OCI-LY1 (cell line): ENCODE measurements around the gene NEK2.
"Not testable (repeated sequence)": the region's sequence is repeated elsewhere in the genome, so short reads cannot be mapped to it uniquely, and the experiment has no call there.

Experiments
- H2AFZ ChIP-seq: fragments of 200-600 bp; sonication (generic), shearing (Covaris generic); 2 replicates; pipeline ENCODE4 v1.6.0; 2014; ENCODE audit warnings: antibody characterized with exemption, mild to moderate bottlenecking, low read length
- H3F3A ChIP-seq: fragments of 200-600 bp; sonication (generic), shearing (Covaris generic); 2 replicates; pipeline ENCODE4 v1.6.0; 2014; ENCODE audit warnings: mild to moderate bottlenecking, antibody characterized with exemption, low read length, moderate library complexity; ENCODE audit not compliant: insufficient read depth
- H3K27ac ChIP-seq: fragments of 200-600 bp; sonication (generic); 2 replicates; pipeline ENCODE4 v1.5.1; 2014; ENCODE audit warnings: low read length, mixed run types, mild to moderate bottlenecking, low read depth; ENCODE audit not compliant: poor library complexity, severe bottlenecking
- H3K27me3 ChIP-seq: fragments of 200-600 bp; sonication (generic); 2 replicates; pipeline ENCODE4 v1.6.0; 2014; ENCODE audit warnings: antibody characterized with exemption, mild to moderate bottlenecking, low read length, moderate library complexity; ENCODE audit not compliant: insufficient read depth
- H3K36me3 ChIP-seq: fragments of 200-600 bp; sonication (generic); 2 replicates; pipeline ENCODE4 v1.6.1; 2014; ENCODE audit warnings: mild to moderate bottlenecking, antibody characterized with exemption, low read length, moderate library complexity, mixed read lengths; ENCODE audit not compliant: insufficient read depth
- H3K4me1 ChIP-seq: fragments of 200-600 bp; sonication (generic); 2 replicates; pipeline ENCODE4 v1.5.1; 2014; ENCODE audit warnings: mild to moderate bottlenecking, low read length, moderate library complexity; ENCODE audit not compliant: insufficient read depth, severe bottlenecking
- H3K4me2 ChIP-seq: fragments of 200-600 bp; sonication (generic), shearing (Covaris generic); 2 replicates; pipeline ENCODE4 v1.6.1; 2014; ENCODE audit warnings: low read length
- H3K4me3 ChIP-seq: fragments of 200-600 bp; sonication (generic); 2 replicates; pipeline ENCODE4 v1.5.1; 2014; ENCODE audit warnings: low read length, low read depth, mild to moderate bottlenecking, mixed read lengths; ENCODE audit not compliant: poor library complexity, severe bottlenecking
- H3K79me2 ChIP-seq: fragments of 200-600 bp; shearing (Covaris generic); 2 replicates; pipeline ENCODE4 v1.6.1; 2016; ENCODE audit warnings: mixed run types, low read length, mixed read lengths; ENCODE audit not compliant: insufficient read depth
- H3K9ac ChIP-seq: fragments of 200-600 bp; sonication (generic), shearing (Covaris generic); 2 replicates; pipeline ENCODE4 v1.6.1; 2014; ENCODE audit warnings: mild to moderate bottlenecking, low read length, mixed read lengths
- H3K9me2 ChIP-seq: fragments of 200-600 bp; sonication (generic), shearing (Covaris generic); 2 replicates; pipeline ENCODE4 v1.6.1; 2014; ENCODE audit warnings: low read depth, mild to moderate bottlenecking, low read length, mixed read lengths
- H3K9me3 ChIP-seq: fragments of 200-600 bp; shearing (Covaris generic); 2 replicates; pipeline ENCODE4 v1.6.1; 2014; ENCODE audit warnings: low read length, mixed read lengths
- H4K20me1 ChIP-seq: fragments of 200-600 bp; sonication (generic), shearing (Covaris generic); 2 replicates; pipeline ENCODE4 v1.6.0; 2016; ENCODE audit warnings: mild to moderate bottlenecking, low read length; ENCODE audit not compliant: insufficient read depth
- CTCF ChIP-seq: fragments of 200-600 bp; sonication (generic), shearing (Covaris generic); IDR thresholded peaks from 2 replicates; pipeline ENCODE4 v1.5.1; 2017; ENCODE audit warnings: mild to moderate bottlenecking, antibody characterized with exemption, low read length, moderate library complexity, mixed read lengths
- EZH2 ChIP-seq: fragments of 200-600 bp; sonication (generic), shearing (Covaris generic); IDR thresholded peaks from 2 replicates; pipeline ENCODE4 v1.8.0; 2017; ENCODE audit warnings: borderline replicate concordance, mixed run types, mild to moderate bottlenecking, antibody characterized with exemption, low read length, moderate library complexity, mixed read lengths

NEK2 gene

GRCh38 chr1:211695135-211695816, 19.9 kb upstream of the NEK2 start:
- Histone ChIP-seq H3K4me1 (peaks cover 16% of the 10 kb centered on the region), H2AFZ (no peak overlapping the region), H3K27me3 (peaks cover 11% of the 10 kb centered on the region), H3K36me3 (no peaks in the 10 kb centered on the region; the same call in 1 of the 2 replicates), H3K79me2 (no peaks in the 10 kb centered on the region), H3F3A (no peaks in the 10 kb centered on the region), H4K20me1 (no peaks in the 10 kb centered on the region), H3K9me3 (0 out of 2 replicates have a peak, but pooled peaks cover 2% of the 10 kb centered on the region), H3K9me2 (no peaks in the 10 kb centered on the region), H3K9ac (no peak overlapping the region), H3K27ac (no peak overlapping the region), H3K4me2 (no peak overlapping the region), H3K4me3 (no peak overlapping the region)
- TF ChIP-seq EZH2: no peak
- TF ChIP-seq CTCF: no peak

- not testable (repeated sequence) for H3K4me3 ChIP-seq, H3K9me3 ChIP-seq, H3K9ac ChIP-seq, H3K9me2 ChIP-seq, H3K79me2 ChIP-seq, H3K27me3 ChIP-seq, H3K27ac ChIP-seq, H3K36me3 ChIP-seq, H3F3A ChIP-seq, H4K20me1 ChIP-seq, H2AFZ ChIP-seq, H3K4me2 ChIP-seq
- peaks cover 16% of the 10 kb centered on the region for H3K4me1 ChIP-seq
Measured at GRCh38 chr1:211693911-211694310, 18.5 kb upstream of the NEK2 start.

GRCh38 chr1:211688421-211688820, 13.0 kb upstream of the NEK2 start:
- no peaks in the 10 kb centered on the region for H3K27me3 ChIP-seq
- H3K27ac ChIP-seq: no peak overlapping the region
- no peak for TF ChIP-seq EZH2
- TF ChIP-seq CTCF: no peak
- no peaks in the 10 kb centered on the region for H3K36me3 ChIP-seq
- no peak overlapping the region for H3K4me2 ChIP-seq
- H3K9me3 ChIP-seq: no peaks in the 10 kb centered on the region
- no peaks in the 10 kb centered on the region for H4K20me1 ChIP-seq
- H3F3A ChIP-seq: no peaks in the 10 kb centered on the region
- H2AFZ ChIP-seq: no peak overlapping the region
- H3K79me2 ChIP-seq: no peaks in the 10 kb centered on the region
- H3K4me1 ChIP-seq: no peaks in the 10 kb centered on the region
- H3K9ac ChIP-seq: no peak overlapping the region
- H3K9me2 ChIP-seq: no peaks in the 10 kb centered on the region
- H3K4me3 ChIP-seq: no peak overlapping the region
